ENCODE data around the gene SALL2.

The SALL2 gene

GRCh38 chr14:21526672-21527317 is 649 bp upstream of the SALL2 start:
- DNase-seq: no peak

GRCh38 chr14:21525571-21525961 is 580 bp downstream of the SALL2 start:
- DNase-seq: peak; percentile 16

DNA sequence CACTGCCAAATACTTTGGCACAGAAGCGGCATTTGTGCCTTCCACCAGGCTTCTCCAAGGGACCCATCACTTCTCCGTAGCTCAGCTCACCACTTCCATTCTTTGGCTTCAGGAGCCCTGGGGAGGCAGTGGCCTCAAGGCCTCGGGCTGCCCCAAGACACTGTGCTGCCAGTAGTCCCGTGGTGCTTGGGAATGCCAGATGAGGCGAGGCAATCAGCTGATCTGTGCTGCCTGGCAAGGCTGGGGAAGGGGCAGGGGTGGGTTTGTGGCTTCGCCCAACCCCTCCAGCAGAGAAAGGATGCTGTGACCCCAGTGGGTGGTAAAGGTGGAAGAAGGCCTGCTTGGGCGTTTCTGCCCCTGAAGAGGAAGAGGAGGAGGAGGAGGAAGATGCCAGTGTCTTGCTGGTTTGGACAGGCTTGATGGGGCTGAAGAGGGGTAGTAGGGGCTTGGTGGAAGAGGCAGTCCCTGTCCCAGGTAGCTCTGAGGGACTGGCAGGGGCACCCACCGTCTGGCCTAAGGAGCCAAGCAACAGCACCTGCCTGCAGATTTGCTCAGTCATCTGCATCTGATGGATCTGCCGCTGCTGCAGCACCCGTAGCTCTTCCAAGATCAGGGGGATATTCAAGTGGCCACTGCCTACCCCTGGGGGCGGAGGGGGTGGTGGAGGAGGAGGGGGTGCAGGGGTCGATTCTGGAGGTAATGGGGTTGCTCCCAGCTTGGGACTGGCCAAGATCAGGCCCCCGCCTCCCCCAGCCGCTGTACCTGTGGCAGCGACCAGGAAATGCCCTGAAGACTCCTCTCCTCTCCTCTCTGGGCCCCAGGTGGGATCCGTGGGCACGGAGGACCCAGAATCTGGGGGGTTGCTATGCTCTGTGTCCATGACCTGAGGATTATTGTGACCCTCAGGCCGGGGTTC is 1.3 kb downstream of the SALL2 start:
- no peak for DNase-seq

GRCh38 chr14:21523203-21523602 is 2.9 kb downstream of the SALL2 start:
- no peak for DNase-seq

DNA sequence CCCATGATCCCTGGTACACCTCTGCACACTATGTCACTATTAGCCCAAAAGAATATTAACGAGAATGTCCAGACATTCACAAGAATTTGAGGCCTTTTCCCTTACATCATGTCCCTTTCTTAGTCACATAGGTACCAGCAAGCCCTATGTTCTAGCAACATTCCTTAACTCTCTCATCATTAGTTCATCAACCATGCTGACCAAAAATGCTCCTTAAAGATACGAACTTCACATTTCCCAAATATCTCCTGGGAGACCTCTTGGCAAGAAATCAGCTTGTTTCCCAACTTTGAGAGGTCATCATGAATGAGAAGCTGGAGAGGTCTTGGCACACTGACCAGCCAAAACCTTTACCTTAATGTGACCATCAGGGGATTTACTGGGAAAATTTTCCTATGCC is 4.6 kb downstream of the SALL2 start:
- DNase-seq: no peak

GRCh38 chr14:21520767-21521166 is 5.4 kb downstream of the SALL2 start:
- no peak for DNase-seq

- DNase-seq: no peak
These were observed 7.4 kb downstream of the SALL2 start for GRCh38 chr14:21518725-21519124.

DNA sequence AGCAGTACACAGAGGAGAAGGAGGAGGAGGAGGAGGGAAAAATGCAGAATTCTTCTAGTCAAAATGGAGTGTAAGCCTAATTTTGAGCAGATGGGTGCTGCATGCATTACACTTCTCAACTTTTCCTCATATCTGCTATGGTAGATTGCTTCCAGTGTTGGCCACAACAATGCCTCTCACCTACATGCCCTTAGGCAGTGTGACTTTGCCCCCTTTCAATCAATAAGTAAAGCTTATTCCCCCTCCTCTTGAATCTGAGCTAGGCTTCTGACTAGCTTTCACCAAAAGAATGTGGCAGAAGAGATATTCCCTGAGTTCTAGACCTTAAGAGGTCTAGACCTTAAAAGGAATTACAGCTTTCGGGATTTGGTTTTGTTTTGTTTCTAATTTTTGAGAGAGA is 11.8 kb downstream of the SALL2 start:
- no peak for DNase-seq

- DNase-seq: peak; percentile 92
These were observed 15.2 kb downstream of the SALL2 start, which contains the start of gene METTL3 for GRCh38 chr14:21510735-21511657. METTL3 (minus strand) TSS chr14:21511340; CDS start chr14:21511223, 117 bp downstream.

- DNase-seq: no peak
These were observed 16.6 kb downstream of the SALL2 start for GRCh38 chr14:21509432-21510143.

- DNase-seq: no peak
These were observed 19.6 kb downstream of the SALL2 start for GRCh38 chr14:21506557-21506956.

GRCh38 chr14:21505012-21505553 is 21.1 kb downstream of the SALL2 start:
- DNase-seq: no peak

- no peak for DNase-seq
These were observed 22.8 kb downstream of the SALL2 start for GRCh38 chr14:21503376-21503775.

DNA sequence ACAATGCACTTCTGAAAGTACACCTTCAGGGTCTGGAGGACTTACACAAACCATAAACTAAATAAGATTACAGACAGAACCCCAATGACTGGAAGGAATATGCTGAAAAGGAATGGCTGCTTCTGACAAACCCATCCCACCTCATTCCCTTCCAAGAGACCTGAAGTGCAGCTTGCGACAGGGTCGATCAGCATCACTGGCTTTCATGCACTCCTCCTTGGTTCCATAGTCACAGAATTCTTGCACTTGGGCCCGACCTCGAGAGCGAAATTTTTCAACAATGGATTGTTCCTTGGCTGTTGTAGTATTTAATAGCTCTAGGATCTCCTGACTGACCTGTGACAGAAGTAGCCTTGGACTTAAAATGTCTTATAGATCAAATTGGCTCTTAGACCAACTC is 24.6 kb downstream of the SALL2 start:
- no peak for DNase-seq

DNA sequence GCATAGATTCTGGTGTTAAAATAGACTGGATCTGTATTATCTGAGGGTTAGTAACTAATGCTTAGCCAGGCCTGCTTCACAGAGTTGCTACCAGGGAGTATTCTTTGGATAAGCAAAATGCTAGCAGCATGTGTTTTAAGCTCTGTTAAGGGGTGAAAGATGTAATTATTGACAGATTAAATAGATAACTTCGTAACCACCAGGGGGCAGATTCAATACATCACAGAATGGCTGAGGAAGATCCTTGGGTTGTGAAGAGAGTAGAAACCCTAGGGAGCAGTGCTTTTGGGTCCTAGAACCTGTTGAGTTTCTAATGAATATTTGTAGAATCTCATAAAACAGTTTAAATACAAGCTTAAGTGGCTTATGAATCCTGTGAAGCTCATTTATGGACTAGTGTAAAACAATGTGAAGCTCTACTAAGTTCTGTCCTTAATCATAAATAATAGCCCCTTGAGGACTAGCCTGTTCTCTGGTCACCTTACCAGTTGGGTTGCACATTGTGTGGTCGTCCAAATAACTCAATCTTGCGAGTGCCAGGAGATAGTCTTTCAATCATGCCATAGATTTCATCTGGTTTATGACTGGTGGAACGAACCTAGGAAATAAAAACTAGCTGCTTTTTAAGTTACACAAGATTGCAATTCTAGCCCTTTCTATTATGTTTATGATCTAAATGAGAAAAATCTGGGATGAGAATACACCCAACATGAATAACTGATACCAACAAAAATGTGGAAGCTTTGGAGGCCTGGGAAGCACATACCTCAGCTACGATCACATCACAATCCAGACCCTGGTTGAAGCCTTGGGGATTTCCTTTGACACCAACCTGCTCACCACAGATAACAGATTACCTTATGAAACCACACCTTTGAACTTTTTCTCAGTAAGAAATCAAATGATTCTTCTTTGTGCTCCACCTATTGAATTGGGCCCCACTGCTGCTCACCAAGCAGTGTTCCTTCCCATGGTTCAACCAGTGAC is 27.3 kb downstream of the SALL2 start:
- peak; percentile 52 for DNase-seq

GRCh38 chr14:21496453-21496852 is 29.7 kb downstream of the SALL2 start:
- no peak for DNase-seq

- no peak for DNase-seq
These were observed 31.0 kb downstream of the SALL2 start for GRCh38 chr14:21494902-21495762.

DNA sequence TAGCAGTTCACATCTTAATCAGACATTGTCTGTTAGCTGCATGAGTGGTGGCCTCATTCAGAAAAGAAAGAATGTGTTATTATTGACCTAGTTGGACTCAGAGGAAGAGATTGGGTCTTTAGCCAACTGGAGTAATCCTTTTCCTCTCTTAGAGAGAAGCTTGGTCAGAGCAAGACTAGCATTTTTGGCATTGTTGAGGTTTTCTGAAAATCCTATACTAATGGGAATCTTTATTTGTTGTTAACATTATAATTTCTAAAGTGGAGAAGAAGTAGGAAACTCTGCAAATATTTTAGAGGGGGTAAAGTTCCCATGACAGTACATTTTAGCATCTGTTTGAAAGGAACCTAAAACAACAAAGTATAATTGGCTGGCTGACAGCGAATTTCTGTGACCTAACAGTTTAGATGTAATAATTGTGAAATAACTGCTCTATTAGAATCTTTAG is 39.5 kb downstream of the SALL2 start:
- DNase-seq: no peak

- peak; percentile 93 for DNase-seq
These were observed 49.0 kb downstream of the SALL2 start, which contains the start of the genes RAB2B and TOX4 for GRCh38 chr14:21476925-21477681. RAB2B (minus strand) TSS chr14:21476959; CDS start chr14:21476872, 87 bp downstream. TOX4 (plus strand) TSS chr14:21477195; CDS start chr14:21477279, 84 bp downstream.
